HFFc6 (cell line): ENCODE measurements around the gene RFTN1. TPM values are rescaled to one million over a fixed set of nuclear protein-coding genes. Genes with fewer than 3 reads are reported as not detected.

Source experiments
- DNase-seq: peaks from one replicate; pipeline ENCODE4 v3.0.0-alpha.2; 2018
- H3K27ac Mint-ChIP-seq: 2 replicates; pipeline ENCODE4 v1.8.0; 2020; ENCODE audit warnings: mild to moderate bottlenecking, mixed read lengths
- H3K27me3 Mint-ChIP-seq: 2 replicates; pipeline ENCODE4 v1.8.0; 2021; ENCODE audit warnings: mild to moderate bottlenecking, moderate library complexity, mixed read lengths; ENCODE audit not compliant: insufficient read depth
- H3K36me3 Mint-ChIP-seq: 2 replicates; pipeline ENCODE4 v1.8.0; 2021; ENCODE audit warnings: low read depth, mixed read lengths
- H3K4me1 Mint-ChIP-seq: 2 replicates; pipeline ENCODE4 v1.8.0; 2020; ENCODE audit warnings: low read depth, mixed read lengths
- H3K4me3 Mint-ChIP-seq: 2 replicates; pipeline ENCODE4 v1.8.0; 2020; ENCODE audit warnings: mild to moderate bottlenecking, moderate library complexity, mixed read lengths
- H3K9me3 Mint-ChIP-seq: 2 replicates; pipeline ENCODE4 v1.8.0; 2020; ENCODE audit warnings: mild to moderate bottlenecking, mixed read lengths
- long read RNA-seq: library from polyadenylated mRNA; unstranded; transcript quantifications from one replicate; pipeline ENCODE4 v2.0.0, GENCODE V29; 2019
- total RNA-seq, 6 experiments: library from RNA; stranded (reverse); fragmentation: NEBNext Ultra II Directional; extraction: Animal tissue kit (Norgen Biotek cat#: 25700); gene quantifications; 2 replicates in 1 of 6; 3 replicates in 5 of 6; pipeline ENCODE4 v1.2.3, GENCODE V29; 2021
- TF ChIP-seq, protein P1 (sequence below): fragments of 200-600 bp; sonication (generic); IDR thresholded peaks from 2 replicates; pipeline ENCODE4 v1.5.0; 2021; ENCODE audit warnings: antibody characterized with exemption, mild to moderate bottlenecking

Gene RFTN1, protein sequence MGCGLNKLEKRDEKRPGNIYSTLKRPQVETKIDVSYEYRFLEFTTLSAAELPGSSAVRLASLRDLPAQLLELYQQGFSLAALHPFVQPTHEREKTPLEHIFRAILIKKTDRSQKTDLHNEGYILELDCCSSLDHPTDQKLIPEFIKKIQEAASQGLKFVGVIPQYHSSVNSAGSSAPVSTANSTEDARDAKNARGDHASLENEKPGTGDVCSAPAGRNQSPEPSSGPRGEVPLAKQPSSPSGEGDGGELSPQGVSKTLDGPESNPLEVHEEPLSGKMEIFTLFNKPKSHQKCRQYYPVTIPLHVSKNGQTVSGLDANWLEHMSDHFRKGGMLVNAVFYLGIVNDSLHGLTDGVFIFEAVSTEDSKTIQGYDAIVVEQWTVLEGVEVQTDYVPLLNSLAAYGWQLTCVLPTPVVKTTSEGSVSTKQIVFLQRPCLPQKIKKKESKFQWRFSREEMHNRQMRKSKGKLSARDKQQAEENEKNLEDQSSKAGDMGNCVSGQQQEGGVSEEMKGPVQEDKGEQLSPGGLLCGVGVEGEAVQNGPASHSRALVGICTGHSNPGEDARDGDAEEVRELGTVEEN
- total RNA-seq: 10 to 100 TPM; 53.4 to 62.4 (median 57.4) TPM
- long read RNA-seq, transcript RFTN1-201 (10 exons, 2,982 nt): major isoform, 22 of 39 reads
- long read RNA-seq, partial matches to known transcripts: 1 of 39 reads
- long read RNA-seq, other reads (novel, unspliced or antisense): 16 of 39 reads

DNA sequence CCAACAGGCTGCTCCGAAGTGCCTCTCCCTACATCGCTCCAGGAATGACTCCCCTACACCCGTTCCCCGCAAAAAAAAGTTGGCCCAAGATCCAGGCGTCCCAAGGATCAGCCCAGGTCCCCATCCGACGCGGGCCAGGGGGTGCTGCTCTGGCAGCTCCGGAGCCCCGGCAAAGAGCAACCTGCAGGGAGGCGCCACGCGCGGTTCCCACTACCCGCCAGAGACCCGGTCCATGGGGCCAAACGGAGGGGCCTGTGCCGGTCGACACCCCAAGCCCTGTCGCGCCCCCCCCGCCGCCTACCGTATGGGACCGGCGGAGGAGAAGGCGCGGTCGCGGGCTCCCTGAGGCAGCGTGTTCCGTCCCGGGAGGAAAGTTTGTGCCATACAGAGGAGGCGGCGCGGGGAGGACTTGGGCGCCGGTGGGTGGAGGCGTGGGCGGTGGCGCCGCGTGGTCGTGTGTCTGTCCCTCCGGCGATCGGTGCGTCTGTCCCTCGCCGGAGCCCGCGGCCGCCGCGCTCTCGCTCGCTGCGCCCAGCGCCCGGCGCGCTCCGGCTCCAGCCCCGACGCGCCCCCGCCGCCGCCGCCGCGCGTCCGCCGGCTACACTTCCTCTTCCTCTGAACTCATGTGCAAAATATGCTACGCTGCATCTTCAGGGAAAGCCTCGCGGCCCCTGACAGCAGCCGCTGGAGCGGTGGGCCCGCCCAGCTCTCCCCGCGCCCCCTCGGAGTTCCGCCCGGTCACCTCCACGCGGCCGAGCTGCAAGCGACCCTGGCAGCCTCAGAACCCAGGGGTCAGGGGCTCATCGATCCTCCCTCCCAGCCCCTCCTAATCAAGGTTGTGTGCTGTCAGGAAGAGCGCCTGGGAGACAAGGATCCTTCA, at the start of gene RFTN1:
Gene RFTN1, minus strand, starts transcription at position 559 of the 880 bp plus-strand sequence. CDS start 19,830 bp downstream, outside the sequence.
- Mint-ChIP-seq H3K9me3 (no peaks in the 10 kb centered on the region), H3K4me3 (peak within 1 kb of the TSS; percentile 98), H3K36me3 (no peaks in the 10 kb centered on the region), H3K27me3 (no peaks in the 10 kb centered on the region; the same call in 1 of the 2 replicates), H3K4me1 (peaks cover 70% of the 10 kb centered on the region), H3K27ac (peak within 1 kb of the TSS; percentile 92)
- TF ChIP-seq, protein P1, sequence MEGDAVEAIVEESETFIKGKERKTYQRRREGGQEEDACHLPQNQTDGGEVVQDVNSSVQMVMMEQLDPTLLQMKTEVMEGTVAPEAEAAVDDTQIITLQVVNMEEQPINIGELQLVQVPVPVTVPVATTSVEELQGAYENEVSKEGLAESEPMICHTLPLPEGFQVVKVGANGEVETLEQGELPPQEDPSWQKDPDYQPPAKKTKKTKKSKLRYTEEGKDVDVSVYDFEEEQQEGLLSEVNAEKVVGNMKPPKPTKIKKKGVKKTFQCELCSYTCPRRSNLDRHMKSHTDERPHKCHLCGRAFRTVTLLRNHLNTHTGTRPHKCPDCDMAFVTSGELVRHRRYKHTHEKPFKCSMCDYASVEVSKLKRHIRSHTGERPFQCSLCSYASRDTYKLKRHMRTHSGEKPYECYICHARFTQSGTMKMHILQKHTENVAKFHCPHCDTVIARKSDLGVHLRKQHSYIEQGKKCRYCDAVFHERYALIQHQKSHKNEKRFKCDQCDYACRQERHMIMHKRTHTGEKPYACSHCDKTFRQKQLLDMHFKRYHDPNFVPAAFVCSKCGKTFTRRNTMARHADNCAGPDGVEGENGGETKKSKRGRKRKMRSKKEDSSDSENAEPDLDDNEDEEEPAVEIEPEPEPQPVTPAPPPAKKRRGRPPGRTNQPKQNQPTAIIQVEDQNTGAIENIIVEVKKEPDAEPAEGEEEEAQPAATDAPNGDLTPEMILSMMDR: no peak
- DNase-seq: peak; percentile 60

DNA sequence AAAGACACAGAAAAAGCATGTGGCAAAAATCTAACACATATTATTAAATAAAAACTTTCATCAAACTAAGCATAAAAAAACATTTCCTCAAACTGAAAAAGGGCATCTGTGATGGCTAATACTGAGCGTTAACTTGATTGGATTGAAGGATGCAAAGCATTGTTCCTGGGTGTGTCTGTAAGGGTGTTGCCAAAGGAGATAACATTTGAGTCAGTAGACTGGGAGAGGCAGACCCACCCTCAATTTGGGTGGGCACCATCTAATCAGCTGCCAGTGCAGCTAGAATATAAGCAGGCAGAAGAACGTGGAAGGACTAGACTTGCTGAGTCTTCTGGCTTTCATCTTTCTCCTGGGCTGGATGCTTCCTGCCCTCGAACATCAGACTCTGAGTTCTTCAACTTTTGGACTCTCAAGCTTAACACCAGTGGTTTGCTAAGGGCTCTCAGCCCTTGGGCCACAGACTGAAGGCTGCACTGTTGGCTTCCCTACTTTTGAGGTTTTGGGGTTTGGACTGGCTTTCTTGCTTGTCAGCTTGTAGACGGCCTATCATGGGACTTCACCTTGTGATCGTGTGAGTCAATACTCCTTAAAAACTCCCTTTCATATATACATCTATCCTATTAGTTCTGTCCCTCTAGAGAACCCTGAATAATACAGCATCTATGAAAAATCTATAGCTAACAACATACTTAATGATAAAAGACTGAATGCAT, 46.3 kb upstream of the RFTN1 start:
- Mint-ChIP-seq H3K36me3 (no peaks in the 10 kb centered on the region), H3K4me1 (no peaks in the 10 kb centered on the region), H3K4me3 (no peak overlapping the region), H3K27ac (no peak overlapping the region), H3K9me3 (no peaks in the 10 kb centered on the region), H3K27me3 (peaks cover 11% of the 10 kb centered on the region)
- TF ChIP-seq, protein P1: no peak
- no peak for DNase-seq

DNA sequence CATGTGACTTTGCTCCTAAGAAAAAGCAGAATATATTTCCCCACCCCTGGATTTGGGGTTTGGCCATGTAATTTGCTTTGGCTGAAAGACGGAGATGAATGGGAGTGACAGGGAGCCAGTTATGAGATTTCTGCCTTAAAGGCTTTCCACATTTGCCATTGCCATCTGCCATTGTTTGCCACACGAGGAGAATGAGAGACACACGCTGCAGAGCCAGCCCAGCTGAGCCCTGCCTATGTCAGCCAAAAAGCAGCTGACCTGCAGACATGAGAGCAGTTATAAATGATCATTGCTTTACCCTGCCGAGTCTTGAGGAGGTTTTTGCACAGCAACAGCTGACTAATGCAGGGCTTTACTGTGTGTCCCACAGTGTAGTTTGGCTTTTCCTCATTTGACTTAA, 40.6 kb upstream of the RFTN1 start:
- TF ChIP-seq, protein P1: no peak
- peaks cover 21% of the 10 kb centered on the region for H3K27me3 Mint-ChIP-seq
- H3K9me3 Mint-ChIP-seq: peaks cover 10% of the 10 kb centered on the region
- peaks cover 16% of the 10 kb centered on the region for H3K4me1 Mint-ChIP-seq
- H3K4me3 Mint-ChIP-seq: no peak overlapping the region
- DNase-seq: no peak
- no peaks in the 10 kb centered on the region for H3K36me3 Mint-ChIP-seq
- no peak overlapping the region for H3K27ac Mint-ChIP-seq

DNA sequence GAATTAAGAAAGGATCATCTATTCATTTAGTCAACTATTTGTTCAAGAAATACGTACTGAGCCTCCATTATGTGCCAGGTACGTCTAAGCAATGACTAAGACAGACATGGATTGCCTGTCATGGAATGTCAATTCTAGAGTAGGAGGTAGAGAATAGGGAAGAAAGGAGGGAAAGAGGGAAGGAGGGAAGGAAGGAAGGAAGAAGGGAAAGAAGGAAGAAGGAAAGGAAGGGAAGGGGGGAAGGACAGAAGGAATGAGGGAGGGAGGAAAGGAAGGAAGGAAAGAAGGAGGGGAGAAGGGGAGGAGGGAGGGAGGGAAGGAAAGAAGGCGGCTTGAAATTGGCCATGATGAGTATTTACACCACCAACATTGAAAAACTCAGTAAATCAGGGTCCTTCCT, 39.3 kb upstream of the RFTN1 start:
- Mint-ChIP-seq H3K36me3 (no peaks in the 10 kb centered on the region), H3K4me1 (peaks cover 26% of the 10 kb centered on the region), H3K4me3 (no peak overlapping the region), H3K9me3 (peaks cover 10% of the 10 kb centered on the region), H3K27me3 (peaks cover 15% of the 10 kb centered on the region), H3K27ac (no peak overlapping the region)
- TF ChIP-seq, protein P1: no peak
- DNase-seq: no peak
